T1000 (cell line): ENCODE data around the gene CDH8.

Experiments
- DNase-seq: peaks from one replicate; lab custom pipeline; 2025; ENCODE audit warnings: mixed read lengths; lab: John Stamatoyannopoulos, UW

Gene CDH8

DNA sequence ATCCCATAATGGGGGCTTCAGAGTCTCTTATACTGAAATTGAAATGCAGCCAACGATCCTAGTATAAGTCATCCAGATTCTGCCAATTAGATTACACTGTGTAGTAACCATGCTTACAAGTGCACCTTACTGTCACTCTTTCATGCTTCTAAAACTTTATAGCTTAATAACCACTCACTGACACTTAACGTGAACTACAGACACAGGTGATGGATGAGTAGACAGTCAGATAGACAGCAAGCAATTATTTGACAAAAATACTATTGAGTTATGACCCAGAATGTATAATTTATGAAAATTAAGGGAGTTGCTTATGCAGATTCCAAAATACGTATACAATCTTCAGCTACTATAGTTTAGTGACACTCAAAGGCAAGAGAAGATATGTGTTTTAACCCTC is 6.3 kb downstream of the CDH8 start:
- no peak for DNase-seq

DNA sequence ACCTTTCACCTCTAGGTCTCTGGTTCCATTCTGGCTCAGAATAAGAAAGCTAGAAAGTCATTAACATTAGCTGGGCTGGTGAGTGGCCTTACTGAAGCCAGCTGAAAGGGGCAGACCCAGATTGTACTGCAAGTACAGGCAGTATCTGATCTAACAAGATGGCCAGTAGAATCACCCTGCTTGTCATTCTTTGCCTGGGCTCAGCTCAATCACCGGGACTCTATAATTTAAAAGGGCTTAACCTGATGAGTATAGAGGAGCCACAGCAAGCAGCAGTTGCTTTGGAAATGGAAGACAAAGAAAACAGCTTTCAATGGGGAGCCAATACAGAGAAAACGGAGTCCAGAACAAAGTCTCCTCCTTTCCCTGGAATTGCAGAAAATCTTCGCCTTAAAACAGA is 13.6 kb downstream of the CDH8 start:
- no peak for DNase-seq

DNA sequence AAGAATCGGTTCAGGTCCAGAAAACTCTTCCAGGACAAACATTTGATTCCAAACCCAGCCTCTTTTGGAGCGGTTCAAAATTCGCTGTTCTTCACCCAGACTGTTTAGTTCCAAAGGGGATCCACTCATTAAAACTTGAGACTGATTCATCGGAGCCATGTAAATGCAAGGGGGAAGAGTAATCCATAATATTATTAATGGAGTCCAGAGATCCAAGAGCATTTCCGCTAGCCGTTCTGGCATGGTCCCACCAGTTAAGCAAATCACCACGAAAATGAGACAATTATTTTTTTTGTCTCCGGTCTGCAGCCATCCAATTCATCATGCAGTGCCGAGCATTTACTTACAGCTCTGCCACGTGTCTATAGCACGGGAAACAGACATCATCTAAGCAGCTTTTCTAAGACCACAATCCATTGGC is 15.1 kb downstream of the CDH8 start:
- no peak for DNase-seq

DNA sequence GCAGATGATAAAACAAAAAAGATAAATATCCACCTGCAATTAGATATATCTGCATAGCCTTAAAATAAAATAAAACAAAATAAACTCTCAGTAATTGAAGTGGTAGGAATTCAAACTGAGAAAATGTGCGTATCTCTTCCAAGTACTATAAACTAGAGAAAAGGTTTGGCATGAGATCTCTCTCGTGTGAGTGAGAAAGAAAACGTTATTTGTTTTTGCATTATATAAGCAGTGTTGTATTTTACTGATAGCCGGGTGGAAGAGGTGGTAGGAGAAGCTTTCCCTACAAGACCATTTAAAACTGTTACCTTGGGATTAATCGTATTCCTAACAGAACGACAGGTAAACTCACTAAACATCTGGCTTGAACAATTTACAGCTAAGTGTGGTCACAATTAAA is 15.6 kb downstream of the CDH8 start:
- DNase-seq = no peak

DNA sequence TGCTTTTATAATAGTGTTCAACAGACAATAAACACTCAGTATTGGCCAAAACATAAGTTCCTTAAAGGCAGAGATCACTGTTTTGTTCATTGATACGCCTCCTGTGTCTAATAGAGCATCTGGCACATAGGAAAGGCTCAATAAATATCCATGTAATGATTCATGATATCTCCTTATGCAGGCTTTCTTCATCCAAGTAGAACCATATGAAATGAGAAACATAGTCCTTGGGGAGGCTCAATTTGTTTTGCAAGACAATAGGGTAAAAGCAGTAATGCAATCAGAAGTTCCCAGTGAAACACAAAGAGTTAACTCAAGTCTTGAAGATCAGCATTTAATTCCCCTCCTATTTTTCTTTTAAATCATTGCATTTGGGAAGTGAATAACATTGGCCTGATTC is 16.4 kb downstream of the CDH8 start:
- no peak for DNase-seq

DNA sequence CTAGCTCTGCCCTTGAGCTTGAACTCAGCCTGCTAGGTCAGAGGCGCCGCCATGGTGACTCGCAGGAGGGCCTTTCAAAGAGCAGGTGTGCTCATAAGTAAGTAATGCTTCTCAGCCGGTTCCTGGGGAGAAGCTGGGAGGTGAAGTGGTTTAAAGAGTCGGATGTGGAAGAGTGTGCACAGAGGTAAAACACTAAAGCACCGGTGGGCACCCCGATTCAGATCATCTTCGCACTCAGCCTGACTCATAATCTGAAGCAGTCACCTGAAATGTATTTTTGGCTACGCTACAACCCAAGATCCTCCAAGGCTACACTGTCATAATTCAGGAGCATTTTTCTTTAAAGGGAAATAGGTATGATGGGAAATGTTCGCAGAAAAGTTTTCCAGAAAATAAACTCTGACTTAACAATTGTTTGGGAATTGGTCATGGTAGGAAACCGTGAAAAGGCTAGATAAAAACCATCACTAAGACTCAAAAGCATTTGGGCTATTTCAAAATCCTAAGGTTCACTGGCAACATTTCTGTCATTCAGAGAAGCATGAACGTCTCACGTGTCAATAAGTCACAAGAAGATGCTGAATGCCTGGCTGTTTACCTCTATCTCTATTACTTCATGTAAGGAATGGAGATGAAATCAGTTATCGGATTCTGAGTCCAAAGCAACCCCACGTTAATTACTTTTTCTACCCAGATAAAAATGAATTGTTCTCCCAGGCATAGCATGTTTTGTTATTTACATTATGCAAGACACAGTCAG is 17.8 kb downstream of the CDH8 start:
- no peak for DNase-seq

DNA sequence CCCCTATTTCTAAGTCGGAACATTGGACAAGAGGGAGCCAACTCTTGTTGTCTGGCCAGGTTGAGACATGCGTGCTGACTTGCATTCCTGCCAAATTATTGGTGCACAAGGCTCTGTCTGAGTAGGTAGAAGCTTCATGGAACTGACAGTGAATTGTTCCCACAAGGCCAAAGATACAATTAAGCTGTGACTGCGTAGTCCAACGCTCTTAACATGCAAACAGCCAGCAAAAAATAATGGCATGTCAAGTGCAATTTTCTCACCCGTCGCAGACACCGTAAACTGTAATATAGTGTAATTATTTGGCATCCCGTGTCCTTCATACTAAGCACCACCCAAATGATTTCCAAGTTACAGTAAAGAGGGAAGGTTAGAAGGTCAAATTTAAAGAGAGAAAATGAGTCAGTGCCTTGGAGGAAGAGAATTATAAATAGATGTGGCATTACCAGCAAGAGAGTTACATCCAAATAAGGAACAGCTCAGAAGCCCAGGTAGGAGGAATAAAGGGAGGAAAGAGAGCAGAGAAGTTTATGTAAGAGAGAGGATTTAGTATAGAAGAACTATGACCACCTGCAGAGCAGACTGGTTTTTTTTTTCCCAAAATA is 21.8 kb downstream of the CDH8 start:
- no peak for DNase-seq

DNA sequence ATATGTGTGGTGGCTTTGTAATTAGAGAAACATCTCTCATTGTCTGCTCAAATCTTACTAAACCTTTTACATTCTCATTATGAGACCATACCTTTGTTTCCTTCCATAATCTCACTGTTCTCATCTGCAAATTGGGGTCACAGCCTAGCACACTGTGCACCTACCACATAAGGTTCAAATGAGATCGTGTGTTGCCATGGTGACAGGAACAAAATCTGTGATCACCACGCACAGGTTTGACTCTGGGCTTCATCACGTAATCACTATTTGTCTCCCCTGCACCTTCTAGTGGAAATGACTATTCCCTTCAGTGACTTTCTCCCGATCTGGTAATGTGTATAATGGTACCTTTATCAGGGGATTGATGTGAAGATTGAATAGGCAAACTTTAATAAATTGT is 26.1 kb downstream of the CDH8 start:
- no peak for DNase-seq

DNA sequence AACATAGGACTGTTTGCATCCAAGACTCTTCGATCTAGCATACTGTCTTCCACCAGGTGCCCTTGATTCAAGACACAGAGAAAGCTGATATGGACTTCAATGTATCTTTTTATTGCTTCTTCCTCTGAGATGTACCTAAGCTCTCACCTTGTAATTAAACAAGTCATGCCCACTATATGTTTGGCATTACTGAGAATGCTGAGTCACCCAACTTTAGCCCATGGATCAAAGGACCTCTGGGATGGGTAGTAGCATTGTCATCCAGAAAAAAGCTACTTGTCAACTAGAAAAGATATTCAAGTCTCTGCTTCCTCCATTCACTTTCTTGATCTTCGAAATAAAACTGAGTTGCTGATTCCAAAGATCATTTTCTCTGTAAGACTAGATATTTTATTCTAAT is 37.8 kb downstream of the CDH8 start:
- no peak for DNase-seq

DNA sequence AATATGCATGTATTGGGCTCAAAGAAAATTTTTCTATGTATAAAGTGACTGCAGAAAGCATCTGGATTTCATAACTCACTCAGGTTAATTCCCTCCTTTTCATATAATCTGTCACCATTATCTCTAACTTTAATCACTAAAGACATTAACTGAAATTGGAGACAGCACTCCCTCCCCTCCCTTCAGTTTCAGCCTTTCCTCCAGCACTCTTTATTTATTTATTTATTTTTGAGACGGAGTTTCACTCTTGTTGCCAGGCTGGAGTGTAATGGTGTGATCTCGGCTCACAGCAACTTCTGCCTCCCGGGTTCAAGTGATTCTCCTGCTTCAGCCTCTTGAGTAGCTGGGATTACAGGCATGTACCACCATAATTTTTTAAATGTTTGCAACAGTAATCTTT is 43.1 kb downstream of the CDH8 start:
- no peak for DNase-seq

DNA sequence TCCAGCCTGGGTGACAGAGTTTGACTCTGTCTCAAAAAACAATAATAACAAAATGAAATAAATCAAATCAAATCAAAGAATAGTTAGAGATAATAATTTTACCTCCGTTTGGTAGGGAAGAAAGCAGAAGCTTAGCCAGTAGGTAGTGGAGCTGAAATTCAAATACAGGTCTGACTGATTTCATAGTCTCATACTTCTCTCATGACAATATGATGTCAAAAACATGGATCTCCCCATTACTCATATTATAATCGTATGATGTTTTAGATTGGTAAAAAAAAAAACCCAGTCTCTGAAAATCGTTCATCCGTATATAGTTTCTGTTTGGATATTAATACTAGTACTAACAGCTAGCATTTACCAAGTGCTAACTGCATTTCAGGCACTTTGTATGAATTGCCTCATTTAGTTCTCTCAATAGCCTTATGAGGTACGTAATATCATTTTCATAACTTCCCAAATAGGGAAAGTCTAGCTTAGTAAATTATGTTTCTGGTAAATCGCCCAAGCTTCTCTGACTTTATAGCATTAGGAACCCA is 48.7 kb downstream of the CDH8 start:
- DNase-seq = no peak

DNA sequence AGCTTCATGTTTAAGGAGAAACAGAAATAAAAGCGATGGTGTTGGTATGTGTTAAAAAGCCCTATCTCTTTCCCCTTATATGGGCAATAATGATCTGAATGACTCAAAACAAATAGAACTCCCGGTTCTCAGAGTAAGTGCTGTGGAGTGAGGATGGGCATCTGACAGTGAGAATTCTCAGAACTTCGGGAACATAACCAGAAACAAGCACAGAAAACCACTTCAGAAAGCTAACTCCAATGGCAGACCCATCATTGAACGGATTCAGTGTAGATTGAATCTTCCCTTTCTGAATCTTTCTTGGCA is 67.2 kb downstream of the CDH8 start:
- DNase-seq = no peak

DNA sequence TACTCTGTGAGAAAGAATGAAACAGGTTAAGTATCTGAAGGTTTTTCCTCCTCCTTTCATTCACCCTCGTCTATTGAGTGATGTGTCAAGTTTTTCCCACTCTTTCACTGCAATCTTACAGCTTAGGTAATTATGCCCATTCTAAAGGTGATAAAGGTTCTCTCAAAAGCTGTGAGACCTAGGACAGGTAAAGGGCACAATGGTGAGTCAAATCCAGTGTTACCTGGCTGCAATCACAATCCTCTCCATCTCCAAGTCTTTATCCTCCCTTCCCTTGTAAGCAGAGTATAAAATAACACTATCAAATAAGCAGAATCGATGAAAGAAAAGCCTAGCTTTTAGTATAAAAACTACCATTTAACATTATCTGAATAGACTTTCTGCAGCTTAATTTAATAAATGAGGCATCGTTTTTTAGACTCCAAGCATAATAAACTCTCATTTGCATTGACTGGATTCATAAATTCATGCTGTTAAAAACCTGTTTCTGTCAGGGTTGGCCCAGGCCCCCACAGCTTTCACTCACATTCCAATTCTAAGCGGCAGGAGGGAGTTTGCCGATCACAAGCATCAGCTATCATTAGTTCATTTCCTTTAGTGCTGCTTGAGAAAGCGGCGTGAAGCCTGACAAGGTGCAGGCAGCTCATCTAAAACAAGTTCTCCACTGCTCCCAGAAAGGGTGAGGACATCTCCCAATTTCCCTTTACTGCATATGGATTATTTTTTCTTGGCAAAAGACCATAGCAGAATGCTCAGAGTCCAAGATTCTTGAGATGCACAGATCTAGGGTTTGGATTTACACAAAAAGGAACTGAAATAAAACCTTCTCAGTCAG is 67.8 kb downstream of the CDH8 start:
- DNase-seq = no peak

DNA sequence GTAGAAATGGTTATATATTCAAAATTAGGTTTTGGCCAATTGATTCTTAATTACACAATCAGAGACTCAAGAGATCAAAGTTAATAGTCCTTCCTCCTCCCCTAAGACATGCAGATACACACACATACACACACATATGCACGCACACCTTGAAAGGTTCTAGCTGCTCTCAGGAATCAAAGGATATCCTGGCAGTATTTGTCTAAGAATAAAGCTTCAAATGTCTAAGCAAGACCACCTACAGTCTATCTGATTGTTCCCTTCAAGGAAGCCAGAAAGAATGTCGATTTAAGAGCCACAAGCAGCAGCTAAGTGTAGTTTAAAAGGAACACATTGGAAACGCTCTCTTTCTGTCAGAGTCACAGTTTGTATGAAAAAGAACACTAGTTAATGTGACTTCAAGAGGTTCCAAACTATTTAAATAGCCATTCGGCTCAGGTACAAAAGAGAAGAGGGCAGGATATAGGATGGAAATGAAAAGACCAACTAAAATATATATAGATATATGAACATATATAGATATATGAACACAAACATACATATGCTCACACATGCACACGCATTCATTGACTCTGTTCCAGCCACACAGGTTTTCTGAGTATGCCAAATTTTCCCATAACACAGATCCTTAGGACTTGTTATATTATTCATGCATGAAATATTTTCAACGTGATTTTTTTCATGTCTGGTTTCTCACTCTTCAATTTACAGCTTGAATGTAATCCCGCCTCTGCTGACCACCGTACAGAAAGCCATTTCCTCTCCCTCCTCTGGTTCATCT is 79.0 kb downstream of the CDH8 start:
- no peak for DNase-seq

DNA sequence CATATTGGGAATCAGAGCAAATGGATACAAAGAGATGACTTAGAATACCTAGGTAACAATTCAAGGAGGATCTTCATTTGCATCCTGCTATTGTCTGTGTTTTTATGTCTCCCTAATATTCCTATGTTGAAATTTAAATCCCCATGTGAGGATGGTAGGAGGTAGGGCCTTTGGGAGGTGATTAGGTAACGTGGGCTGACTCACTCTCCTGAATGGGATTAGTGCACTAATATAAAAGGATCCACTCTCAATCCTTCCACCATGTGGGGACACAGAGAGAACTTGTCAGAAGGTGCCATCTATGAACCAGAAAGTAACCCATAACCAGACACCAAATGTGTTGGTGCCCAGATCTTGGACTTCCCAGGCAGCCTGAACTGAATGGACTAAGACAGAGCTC is 83.4 kb downstream of the CDH8 start:
- DNase-seq = no peak

DNA sequence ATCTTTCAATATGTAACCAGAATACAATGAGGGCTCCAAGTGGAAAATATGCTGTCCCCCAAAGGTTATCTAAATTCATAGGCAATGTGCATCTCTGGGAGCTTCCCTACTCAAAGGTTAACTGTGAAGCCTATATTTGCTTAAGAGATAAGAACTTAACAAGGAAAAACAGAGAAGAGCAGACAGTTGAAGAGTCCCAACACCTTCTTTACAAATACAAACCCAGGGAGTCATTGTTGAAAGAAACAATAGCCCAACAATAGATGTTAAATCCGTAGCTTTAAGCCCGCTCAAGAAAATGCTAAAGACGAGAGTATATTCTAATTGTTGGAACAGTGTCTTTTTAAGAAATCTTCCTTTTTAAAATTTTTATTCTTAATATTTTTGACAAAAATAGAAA is 87.8 kb downstream of the CDH8 start:
- DNase-seq = no peak

DNA sequence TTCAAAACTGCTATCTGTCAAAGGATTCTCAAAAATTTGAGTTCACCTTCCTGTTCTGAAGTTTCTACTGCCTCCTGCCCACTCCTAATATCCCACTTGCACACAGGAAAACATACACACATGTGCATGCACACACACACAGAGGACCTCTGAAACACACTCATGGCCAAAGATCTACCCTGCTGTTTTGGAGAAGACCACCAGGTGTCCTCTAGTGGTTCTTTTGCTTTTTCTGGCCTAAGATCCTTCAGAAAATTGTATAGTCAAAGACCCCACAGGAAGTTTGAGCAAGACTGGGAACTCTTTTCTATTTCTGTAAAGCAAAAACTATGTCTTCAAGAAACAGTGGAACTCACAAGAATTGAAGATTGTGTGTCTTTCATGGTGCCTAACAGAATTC is 90.2 kb downstream of the CDH8 start:
- DNase-seq = no peak

DNA sequence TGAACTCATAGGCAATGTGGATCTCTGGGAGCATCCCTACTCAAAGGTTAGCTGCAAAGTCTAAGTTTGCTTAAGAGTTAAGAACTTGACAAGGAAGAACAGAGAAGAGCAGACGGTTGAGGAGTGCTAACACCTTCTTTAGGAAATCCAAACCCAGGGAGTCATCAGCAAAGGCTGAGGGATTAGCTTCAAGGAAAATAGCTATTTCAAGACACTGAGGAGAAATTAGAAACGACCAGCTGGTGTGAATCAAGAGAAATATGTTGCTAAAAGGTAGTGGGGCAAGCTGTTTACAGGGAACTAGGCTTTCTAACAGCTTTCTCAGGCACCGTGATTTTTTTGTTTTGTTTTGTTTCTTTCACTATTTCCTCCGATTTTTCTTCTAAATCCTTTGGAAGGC is 90.7 kb downstream of the CDH8 start:
- DNase-seq = no peak

DNA sequence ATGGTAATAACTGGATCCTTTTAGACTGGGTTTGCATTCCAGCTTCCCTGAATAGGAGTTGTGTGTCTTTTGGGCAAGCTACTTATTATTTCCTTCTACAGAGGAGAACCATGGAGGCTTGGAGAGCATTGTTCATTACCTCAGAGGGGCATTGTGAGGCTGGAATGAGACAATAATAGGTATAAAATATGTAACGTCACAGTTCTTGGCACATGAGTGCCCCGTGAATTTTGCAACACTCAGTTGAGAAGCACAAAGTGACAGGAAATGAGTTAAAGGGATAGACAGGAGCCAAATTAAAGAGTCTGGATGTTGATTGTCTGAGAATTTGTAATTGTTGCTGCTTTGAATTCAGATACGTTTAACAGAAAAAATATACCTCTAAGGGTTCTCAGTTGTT is 92.2 kb downstream of the CDH8 start:
- no peak for DNase-seq

DNA sequence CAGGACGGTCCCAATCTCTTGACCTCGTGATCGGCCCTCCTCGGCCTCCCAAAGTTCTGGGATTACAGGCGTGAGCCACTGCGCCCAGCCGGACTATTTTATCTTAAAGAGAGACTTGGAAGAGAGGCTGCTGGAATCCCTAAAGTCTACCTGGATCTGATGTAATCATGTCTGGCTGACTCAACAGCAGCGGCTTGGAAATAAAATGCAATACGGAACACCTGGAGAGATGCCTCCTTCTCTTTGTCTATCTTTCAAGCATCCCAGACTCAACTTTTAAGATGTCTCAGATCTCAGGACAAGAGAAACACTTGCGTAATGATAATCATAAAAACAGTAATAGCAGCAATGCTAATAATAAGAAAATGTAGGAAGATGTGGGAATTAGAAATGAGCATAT is 95.6 kb downstream of the CDH8 start:
- no peak for DNase-seq

DNA sequence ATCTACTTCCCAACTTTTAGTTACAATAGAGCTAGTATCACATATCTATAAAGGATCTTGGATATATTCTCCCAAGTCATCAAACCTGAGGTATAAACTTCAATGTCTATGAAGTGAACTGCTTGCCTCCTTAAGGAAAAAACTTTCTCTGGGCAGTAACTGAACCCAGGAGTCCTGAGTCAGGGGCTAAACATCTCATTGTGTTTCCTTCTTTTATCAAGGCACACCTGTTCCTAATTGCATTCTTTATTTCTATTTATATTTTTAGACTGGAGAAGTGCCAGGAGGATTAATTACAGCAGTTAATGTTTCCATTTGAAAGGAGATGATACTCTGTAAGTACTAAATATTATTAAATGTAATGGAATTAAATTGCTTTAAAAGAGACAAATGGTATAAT is 98.6 kb downstream of the CDH8 start:
- DNase-seq = no peak

DNA sequence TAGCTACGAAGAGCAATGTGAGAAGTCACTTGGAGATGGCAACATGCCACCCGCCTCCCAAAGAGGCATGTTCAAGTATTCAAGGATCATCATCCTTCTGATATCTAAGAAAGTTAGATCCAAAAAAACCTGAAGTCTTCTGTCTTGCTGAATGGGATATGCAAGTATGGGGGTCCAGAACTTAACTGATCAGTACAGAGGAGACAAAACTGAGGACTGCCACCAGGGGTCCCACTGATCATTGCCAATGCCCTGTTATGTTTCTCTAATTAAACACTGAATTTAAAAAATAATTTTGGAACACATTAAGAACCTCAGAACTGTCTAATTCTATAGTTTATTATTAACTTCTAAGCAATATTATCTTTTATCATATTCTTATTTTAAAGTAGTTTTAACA is 99.7 kb downstream of the CDH8 start:
- no peak for DNase-seq
